Transverse colon (tissue), 4 donors: ENCODE results near the gene TMUB1. TPM values are rescaled to one million over a fixed set of nuclear protein-coding genes. Genes with fewer than 3 reads are reported as not detected.

Experiments used
- DNase-seq: peaks from one replicate; pipeline ENCODE4 v3.0.0-alpha.2; 2019
- H3K27ac ChIP-seq, 4 donors: fragments of 200-600 bp; sonication (generic); 2 replicates each; pipeline ENCODE4 v1.5.1; 2016 to 2018; ENCODE audit warnings: inconsistent platforms in 4 of 4
- H3K27me3 ChIP-seq: fragments of 200-600 bp; sonication (generic); 2 replicates; pipeline ENCODE4 v1.5.1; 2017; ENCODE audit warnings: inconsistent platforms
- H3K36me3 ChIP-seq, 4 donors: fragments of 200-600 bp; sonication (generic); 2 replicates each; pipeline ENCODE4 v1.5.1; 2017 to 2019; ENCODE audit warnings: inconsistent platforms in 4 of 4
- H3K4me1 ChIP-seq, 4 donors: fragments of 200-600 bp; sonication (generic); 2 replicates each; pipeline ENCODE4 v1.5.1; 2017 to 2020; ENCODE audit warnings: inconsistent platforms in 4 of 4
- H3K4me3 ChIP-seq, 4 donors: fragments of 200-600 bp; sonication (generic); 1 replicate in 1 of 4; 2 replicates in 3 of 4; pipeline versions ENCODE4 v1.5.1 to v1.6.1; 2017 to 2019; ENCODE audit warnings: inconsistent platforms in 4 of 4
- H3K9me3 ChIP-seq, 2 donors: fragments of 200-600 bp; sonication (generic); 2 replicates each; pipeline ENCODE4 v1.5.1; 2017 to 2019; ENCODE audit warnings: inconsistent platforms in 2 of 2
- CTCF ChIP-seq, 5 experiments: fragments of 200-600 bp in 3 of 5; fragments of 450-650 bp in 2 of 5; sonication (generic) in 3 of 5; IDR thresholded peaks; 1 replicate in 2 of 5; 2 replicates in 3 of 5; pipeline ENCODE4 v1.5.1; 2016 to 2017; ENCODE audit warnings: antibody characterized with exemption in 5 of 5, inconsistent platforms in 3 of 5, mild to moderate bottlenecking in 2 of 5, moderate library complexity in 1 of 5
- EP300 ChIP-seq: sonication (generic); formaldehyde crosslinking; IDR thresholded peaks from one replicate; pipeline ENCODE4 v1.6.1; 2017; ENCODE audit warnings: antibody characterized with exemption, low read depth
- POLR2A ChIP-seq: fragments of 450-650 bp; IDR thresholded peaks from one replicate; pipeline ENCODE4 v1.6.1; 2016; ENCODE audit warnings: antibody characterized with exemption, mild to moderate bottlenecking, moderate library complexity
- POLR2AphosphoS5 ChIP-seq, 3 donors: sonication (generic); formaldehyde crosslinking; IDR thresholded peaks; one replicate each; pipeline ENCODE4 v1.6.1; 2016; ENCODE audit warnings: antibody characterized with exemption in 3 of 3
- WGBS, 2 donors: methylation state at CpG; one replicate each; pipeline ENCODE4 v1.1.5; 2018; ENCODE audit warnings: low coverage in 1 of 2; 5-methylcytosine and 5-hydroxymethylcytosine counted together
- in situ Hi-C, 4 donors: fragments of 200-750 bp; cut with MboI; loops; one replicate each; pipeline versions ENCODE4 v1.15.0 to v1.15.1; 2017; ENCODE audit warnings: low sequenced_read_pairs in 3 of 4, low pct_ligation_motif_present in 1 of 4, low pct_unique_long_range_greater_than_20kb in 1 of 4
- intact Hi-C: fragments of 100-400 bp; cut with DNase I; formaldehyde crosslinking; loops from one replicate; pipeline ENCODE4 v1.15.1; 2023; ENCODE audit warnings: low total_unique reads
- total RNA-seq, 4 donors: library from RNA; depleted of rRNA; stranded (reverse); fragments of >200 nt; gene quantifications; one replicate each; pipeline ENCODE4 v1.1.0, GENCODE V29; 2016

The TMUB1 gene
- total RNA-seq, 4 donors from 2014 or later: 67.5 to 105 (median 85.9) TPM

DNA sequence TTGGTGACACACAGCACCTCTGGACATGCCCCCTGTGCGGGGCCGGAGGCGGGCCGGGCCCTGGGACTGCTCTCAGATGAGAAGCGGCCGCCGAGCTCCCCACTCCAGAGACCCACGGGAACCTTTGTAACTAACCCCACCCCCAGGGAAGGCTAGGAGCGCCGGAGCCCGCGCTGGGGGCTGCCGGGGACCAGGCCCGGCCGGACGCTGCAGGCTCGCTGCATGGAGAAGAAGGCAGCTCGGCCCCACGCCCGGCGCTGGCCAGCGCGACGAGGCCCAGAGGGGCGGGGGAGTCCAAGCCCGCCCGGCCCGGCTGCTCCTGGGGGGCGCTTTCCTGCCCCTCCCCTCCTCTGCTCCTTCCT lies 39.5 kb upstream of the TMUB1 start:
- in situ Hi-C loops (loop anchor here in 1 of 4 donors (10.0 kb wide), 1 partner anchor 52 kb away; no protein-coding TSS in a partner anchor), intact Hi-C loops (loop anchor here (5.0 to 10.0 kb wide), 2 partner anchors 45 to 182 kb away; partner anchors contain the start of gene GBX1)
- TF ChIP-seq POLR2A: no peak
- no peak for TF ChIP-seq POLR2AphosphoS5 (IDR thresholded peaks at IDR 0.05)
- no peak for TF ChIP-seq CTCF (IDR thresholded peaks at IDR 0.05)
- Histone ChIP-seq H3K4me3 (no peak overlapping the region), H3K27me3 (no peaks in the 10 kb centered on the region), H3K27ac (no peak overlapping the region), H3K36me3 (peaks cover 0 to 15% (median 4%) of the 10 kb centered on the region in 4 donors), H3K9me3 (no peaks in the 10 kb centered on the region), H3K4me1 (peaks cover 0 to 25% (median 19%) of the 10 kb centered on the region in 4 donors)
- 95% methylated on average over 29 of the region's 29 CpGs; no CpG with 5 or more reads in 1 of the 2 donors for WGBS, 2 donors
- DNase-seq: no peak

DNA sequence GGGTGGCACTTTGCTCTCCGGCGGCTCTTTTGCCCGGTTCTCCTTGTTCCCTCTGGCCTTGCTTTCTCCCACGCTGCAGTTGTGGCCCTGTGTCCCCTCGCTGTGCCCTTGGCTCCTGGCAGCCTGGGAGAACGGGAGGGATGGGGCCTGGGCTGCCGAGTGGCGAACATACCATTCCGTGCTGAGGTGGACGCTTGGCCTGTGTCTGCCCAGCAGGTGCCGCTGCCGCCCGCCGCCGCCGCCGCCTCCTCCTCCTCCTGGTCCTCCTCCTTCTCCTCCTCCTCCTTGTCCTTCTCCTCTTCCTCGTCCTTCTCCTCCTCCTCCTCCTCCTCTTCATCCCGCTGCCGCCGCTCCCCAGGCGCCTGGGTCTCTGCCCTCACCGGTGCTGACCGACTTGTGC lies 39.0 kb upstream of the TMUB1 start:
- 87% methylated on average over 24 of the region's 24 CpGs; no CpG with 5 or more reads in 1 of the 2 donors for WGBS, 2 donors
- H3K4me1 ChIP-seq: peaks cover 0 to 25% (median 19%) of the 10 kb centered on the region in 4 donors
- TF ChIP-seq POLR2AphosphoS5 (IDR thresholded peaks at IDR 0.05): no peak
- TF ChIP-seq EP300: no peak
- TF ChIP-seq CTCF (IDR thresholded peaks at IDR 0.05): no peak
- no peak for TF ChIP-seq POLR2A
- in situ Hi-C loops (loop anchor here in 1 of 4 donors (10.0 kb wide), 1 partner anchor 53 kb away; no protein-coding TSS in a partner anchor), intact Hi-C loops (loop anchor here (5.0 to 10.0 kb wide), 2 partner anchors 45 to 183 kb away; partner anchors contain the start of gene GBX1)
- peaks cover 0 to 15% (median 4%) of the 10 kb centered on the region in 4 donors for H3K36me3 ChIP-seq
- no peaks in the 10 kb centered on the region for H3K9me3 ChIP-seq
- H3K27ac ChIP-seq: no peak overlapping the region
- no peak for DNase-seq
- no peaks in the 10 kb centered on the region for H3K27me3 ChIP-seq
- no peak overlapping the region for H3K4me3 ChIP-seq

DNA sequence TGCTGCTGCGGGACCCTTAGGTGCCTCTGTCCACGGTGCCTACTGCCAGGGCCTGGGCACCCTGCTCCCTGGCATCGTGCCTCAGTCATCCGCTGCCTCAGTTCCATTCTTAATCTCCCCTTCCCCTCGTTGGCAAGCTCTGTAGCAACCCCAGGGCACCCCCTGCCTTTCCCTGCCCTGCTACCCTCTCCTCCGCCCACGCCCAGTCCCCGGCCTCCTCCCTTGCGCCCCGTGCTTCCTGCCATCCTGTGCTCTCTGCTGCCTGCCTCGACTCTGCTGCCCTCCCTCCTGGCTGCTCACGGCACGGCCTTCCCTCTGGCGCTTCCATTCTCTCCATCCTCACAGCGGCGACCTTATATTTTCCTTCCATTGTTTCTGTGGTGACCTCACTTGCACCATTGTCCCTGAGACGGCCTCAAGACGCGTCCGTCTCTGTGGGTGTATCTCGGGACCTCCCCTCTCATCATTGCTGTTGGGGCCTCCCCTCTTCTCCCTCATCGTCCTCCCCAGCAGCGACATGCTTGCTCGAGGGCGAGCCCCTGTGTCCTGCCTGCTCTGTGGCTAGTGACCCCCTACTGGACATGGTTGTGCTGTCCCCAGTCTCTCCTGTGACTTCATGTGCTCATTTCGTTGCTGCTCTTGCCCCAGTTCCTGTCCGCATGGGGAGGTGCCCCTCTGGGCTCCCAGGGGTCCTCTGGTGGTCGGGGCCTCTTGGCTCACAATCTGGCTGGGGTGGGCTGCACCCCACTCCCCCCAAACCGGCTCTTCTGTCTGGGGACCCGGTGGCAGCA lies 38.3 kb upstream of the TMUB1 start:
- in situ Hi-C loops (loop anchor here in 1 of 4 donors (10.0 kb wide), 1 partner anchor 53 kb away; no protein-coding TSS in a partner anchor), intact Hi-C loops (loop anchor here (5.0 to 10.0 kb wide), 2 partner anchors 46 to 183 kb away; partner anchors contain the start of gene GBX1)
- H3K4me1 ChIP-seq: peaks cover 0 to 18% (median 14%) of the 10 kb centered on the region in 4 donors
- no peaks in the 10 kb centered on the region for H3K27me3 ChIP-seq
- no peak overlapping the region for H3K27ac ChIP-seq
- no peak for TF ChIP-seq EP300
- no peak for TF ChIP-seq POLR2AphosphoS5 (IDR thresholded peaks at IDR 0.05)
- TF ChIP-seq POLR2A: no peak
- TF ChIP-seq CTCF (IDR thresholded peaks at IDR 0.05): no peak
- WGBS, 2 donors: 82 to 88% methylated on average over 17 to 30 of the region's 30 CpGs
- H3K36me3 ChIP-seq: peaks cover 0 to 15% (median 4%) of the 10 kb centered on the region in 4 donors
- DNase-seq: no peak
- H3K9me3 ChIP-seq: no peaks in the 10 kb centered on the region
- H3K4me3 ChIP-seq: no peak overlapping the region

DNA sequence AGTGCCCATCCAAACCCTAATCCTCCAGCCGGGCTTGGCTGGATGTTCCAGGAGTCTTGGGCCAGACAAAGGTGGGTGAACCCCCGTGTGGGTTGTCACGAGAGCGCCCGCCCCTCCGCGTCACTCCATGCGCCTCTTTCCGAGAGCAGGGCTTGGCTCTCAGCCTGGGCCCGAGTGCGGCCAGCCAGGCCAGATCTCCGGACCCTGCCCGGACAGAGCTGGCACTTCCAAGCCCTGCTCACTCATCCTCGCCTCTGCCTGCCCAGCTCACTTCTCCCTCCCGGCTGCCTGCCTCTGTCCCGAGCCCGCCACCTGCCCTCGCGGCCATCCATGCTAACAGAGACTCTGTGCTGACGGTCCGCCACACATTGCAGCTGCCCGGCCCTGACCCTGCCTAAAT lies 37.6 kb upstream of the TMUB1 start:
- WGBS, 2 donors: 91% methylated on average over 22 of the region's 22 CpGs; no CpG with 5 or more reads in 1 of the 2 donors
- H3K27ac ChIP-seq: no peak overlapping the region
- H3K9me3 ChIP-seq: no peaks in the 10 kb centered on the region
- DNase-seq: no peak
- no peak overlapping the region for H3K4me3 ChIP-seq
- intact Hi-C loops (loop anchor here (5.0 to 10.0 kb wide), 2 partner anchors 46 to 184 kb away; partner anchors contain the start of gene GBX1), in situ Hi-C loops (loop anchor here in 1 of 4 donors (10.0 kb wide), 1 partner anchor 54 kb away; no protein-coding TSS in a partner anchor)
- H3K4me1 ChIP-seq: peaks cover 3 to 18% (median 16%) of the 10 kb centered on the region in 4 donors
- no peak for TF ChIP-seq POLR2AphosphoS5 (IDR thresholded peaks at IDR 0.05)
- TF ChIP-seq CTCF (IDR thresholded peaks at IDR 0.05): no peak
- TF ChIP-seq POLR2A: no peak
- no peak for TF ChIP-seq EP300
- H3K27me3 ChIP-seq: no peaks in the 10 kb centered on the region
- H3K36me3 ChIP-seq: peaks cover 0 to 15% (median 4%) of the 10 kb centered on the region in 4 donors
